MCF 10A (cell line): ENCODE results near the gene FOXR1. TPM values are rescaled to one million over a fixed set of nuclear protein-coding genes. Genes with fewer than 3 reads are reported as not detected.
A peak's percentile ranks its signal among the peaks of the same experiment; 100 is the strongest.

Experiments used
- BruUV-seq: library from RNA; stranded (reverse); fragments of 400-500 nt; replicated peaks from 2 replicates; lab custom pipeline; 2021; lab: Mats Ljungman, UMichigan
- CTCF ChIA-PET: fragments of 300-600 bp; sonication (Branson Sonifier 250); formaldehyde crosslinking; extraction: SDS; loops from one replicate; lab custom pipeline; 2021; ENCODE audit warnings: antibody characterized with exemption, inconsistent platforms; lab: Yijun Ruan, JAX
- POLR2A ChIA-PET: fragments of 300-600, 350-650 bp; sonication (Branson Sonifier 250); formaldehyde crosslinking; extraction: SDS; loops from one replicate; lab custom pipeline; 2020; ENCODE audit warnings: antibody characterized with exemption, inconsistent platforms; lab: Yijun Ruan, JAX
- DNase-seq: peaks from one replicate; pipeline ENCODE4 v3.0.0-alpha.2; 2018; ENCODE audit not compliant: unreplicated experiment
- H3K27ac Mint-ChIP-seq: one replicate; pipeline ENCODE4 v1.8.0; 2022; ENCODE audit warnings: mild to moderate bottlenecking, low read depth, mixed read lengths; ENCODE audit not compliant: unreplicated experiment
- H3K27me3 Mint-ChIP-seq: one replicate; pipeline ENCODE4 v1.8.0; 2022; ENCODE audit warnings: mixed read lengths; ENCODE audit not compliant: insufficient read depth, unreplicated experiment
- H3K36me3 Mint-ChIP-seq: one replicate; pipeline ENCODE4 v1.8.0; 2022; ENCODE audit warnings: mild to moderate bottlenecking, moderate library complexity, mixed read lengths; ENCODE audit not compliant: insufficient read depth, unreplicated experiment
- H3K4me1 Mint-ChIP-seq: one replicate; pipeline ENCODE4 v1.8.0; 2022; ENCODE audit warnings: mixed read lengths; ENCODE audit not compliant: insufficient read depth, unreplicated experiment
- H3K4me3 Mint-ChIP-seq: one replicate; pipeline ENCODE4 v1.8.0; 2022; ENCODE audit warnings: mild to moderate bottlenecking, moderate library complexity, mixed read lengths; ENCODE audit not compliant: unreplicated experiment
- H3K9me3 Mint-ChIP-seq: one replicate; pipeline ENCODE4 v1.8.0; 2022; ENCODE audit warnings: mixed read lengths; ENCODE audit not compliant: unreplicated experiment
- intact Hi-C: fragments of 100-400 bp; cut with micrococcal nuclease; formaldehyde crosslinking; loops from 2 replicates; pipeline ENCODE4 v1.14.1; 2022
- total RNA-seq: library from RNA; stranded (reverse); gene quantifications from 2 replicates; pipeline ENCODE4 v1.2.3, GENCODE V29; 2022
- TF ChIP-seq, protein P1 (sequence below): fragments of 200-600 bp; IDR thresholded peaks from one replicate; pipeline ENCODE4 v1.8.0; 2022; ENCODE audit warnings: antibody characterized with exemption, mild to moderate bottlenecking; ENCODE audit not compliant: unreplicated experiment

The FOXR1 gene
- total RNA-seq, 1 experiment from 2014 or later, result not detected

DNA sequence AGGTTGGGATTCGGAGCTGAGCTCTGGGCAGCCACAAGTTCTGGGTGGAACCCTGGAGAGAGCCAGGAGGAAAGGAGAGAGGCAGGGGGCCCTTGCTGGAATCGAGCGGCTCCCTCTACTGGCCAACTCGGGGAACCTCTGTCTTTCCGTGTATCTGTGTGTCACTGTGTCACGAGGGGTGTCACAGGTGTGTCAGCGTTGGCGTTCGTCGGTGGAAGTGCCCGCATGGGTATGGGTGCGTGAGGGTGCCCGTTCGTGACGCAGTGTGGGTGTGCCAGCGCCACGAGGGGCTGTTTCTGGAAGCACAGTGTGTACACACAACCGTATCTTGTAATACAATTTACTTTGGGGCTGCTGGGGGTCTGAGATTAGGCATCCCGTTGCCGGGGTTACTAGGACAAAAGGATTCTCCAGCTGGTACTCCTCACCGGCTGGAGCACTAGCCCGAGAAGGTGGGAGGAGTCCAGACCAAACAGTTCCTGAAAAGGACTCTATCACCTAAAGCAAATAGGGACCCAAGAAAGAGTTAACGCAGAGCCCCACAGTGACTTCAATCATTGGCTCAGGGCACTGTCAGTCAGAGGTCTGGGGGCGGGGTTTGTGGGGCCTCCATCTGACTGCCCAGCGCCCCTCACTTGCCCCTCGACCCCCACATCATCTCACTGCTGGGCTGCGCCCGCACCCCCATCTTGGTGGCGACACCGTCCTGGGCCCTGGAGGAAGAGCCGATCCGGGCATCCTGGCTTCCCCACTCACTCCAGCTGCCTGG lies 43.3 kb upstream of the FOXR1 start:
- Mint-ChIP-seq H3K4me3 (peak overlapping the region; percentile 84), H3K36me3 (peaks cover 4% of the 10 kb centered on the region), H3K27ac (peak overlapping the region; percentile 84), H3K9me3 (no peaks in the 10 kb centered on the region), H3K4me1 (peaks cover 31% of the 10 kb centered on the region), H3K27me3 (no peaks in the 10 kb centered on the region)
- POLR2A ChIA-PET, result interaction anchor here (0.6 to 1.7 kb wide), 15 partner anchors 18 to 1604 kb away, joined by 3 to 8 read pairs (median 3); partner anchors contain the start of gene UPK2
- TF ChIP-seq, protein P1, sequence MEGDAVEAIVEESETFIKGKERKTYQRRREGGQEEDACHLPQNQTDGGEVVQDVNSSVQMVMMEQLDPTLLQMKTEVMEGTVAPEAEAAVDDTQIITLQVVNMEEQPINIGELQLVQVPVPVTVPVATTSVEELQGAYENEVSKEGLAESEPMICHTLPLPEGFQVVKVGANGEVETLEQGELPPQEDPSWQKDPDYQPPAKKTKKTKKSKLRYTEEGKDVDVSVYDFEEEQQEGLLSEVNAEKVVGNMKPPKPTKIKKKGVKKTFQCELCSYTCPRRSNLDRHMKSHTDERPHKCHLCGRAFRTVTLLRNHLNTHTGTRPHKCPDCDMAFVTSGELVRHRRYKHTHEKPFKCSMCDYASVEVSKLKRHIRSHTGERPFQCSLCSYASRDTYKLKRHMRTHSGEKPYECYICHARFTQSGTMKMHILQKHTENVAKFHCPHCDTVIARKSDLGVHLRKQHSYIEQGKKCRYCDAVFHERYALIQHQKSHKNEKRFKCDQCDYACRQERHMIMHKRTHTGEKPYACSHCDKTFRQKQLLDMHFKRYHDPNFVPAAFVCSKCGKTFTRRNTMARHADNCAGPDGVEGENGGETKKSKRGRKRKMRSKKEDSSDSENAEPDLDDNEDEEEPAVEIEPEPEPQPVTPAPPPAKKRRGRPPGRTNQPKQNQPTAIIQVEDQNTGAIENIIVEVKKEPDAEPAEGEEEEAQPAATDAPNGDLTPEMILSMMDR, result peak; percentile 77
- peak; percentile 95 for DNase-seq
- intact Hi-C loops, result loop anchor here (1.0 to 2.0 kb wide), 4 partner anchors 21 to 238 kb away; partner anchors contain the start of gene UPK2
- CTCF ChIA-PET, result interaction anchor here (0.5 to 5.8 kb wide), 22 partner anchors 18 to 1271 kb away, joined by 3 to 43 read pairs (median 3); partner anchors contain the start of gene CXCR5
- no TSS peak for BruUV-seq

DNA sequence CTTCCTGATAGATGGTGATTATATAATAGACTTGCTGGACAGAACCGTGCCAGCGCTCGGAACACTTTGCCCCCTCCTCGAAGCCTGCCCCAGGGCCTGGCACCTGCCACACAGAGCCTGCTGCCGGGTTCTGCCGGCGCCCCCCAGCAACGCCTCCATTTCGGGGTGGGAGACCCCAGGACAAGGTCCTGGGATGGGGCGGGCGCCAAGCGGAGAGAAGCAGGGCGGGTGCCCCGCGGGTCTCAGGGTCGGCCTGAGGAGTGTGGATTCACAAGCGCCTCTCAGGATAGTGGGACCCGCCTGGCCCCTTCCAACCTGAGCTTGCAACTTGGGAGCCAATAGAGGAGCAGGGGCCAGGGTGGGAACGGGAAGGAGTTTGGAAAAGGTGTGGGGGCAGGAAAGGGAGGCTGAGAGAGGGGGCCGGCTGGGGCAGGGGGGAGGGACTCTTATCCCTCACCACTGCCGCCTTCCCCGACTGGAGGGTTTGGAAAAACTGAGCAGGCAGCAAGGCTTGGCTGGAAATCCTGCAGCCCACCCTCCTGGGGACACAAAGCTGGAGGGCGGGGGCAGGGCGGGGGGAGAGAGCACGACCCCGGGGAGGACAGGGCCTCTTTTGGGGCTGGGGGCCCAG lies 42.6 kb upstream of the FOXR1 start:
- Mint-ChIP-seq H3K4me1 (peaks cover 31% of the 10 kb centered on the region), H3K9me3 (no peaks in the 10 kb centered on the region), H3K36me3 (no peaks in the 10 kb centered on the region), H3K27me3 (no peaks in the 10 kb centered on the region), H3K4me3 (peak overlapping the region; percentile 84), H3K27ac (peak overlapping the region; percentile 84)
- CTCF ChIA-PET, result interaction anchor here (0.6 to 5.8 kb wide), 16 partner anchors 23 to 317 kb away, joined by 3 to 43 read pairs (median 3); partner anchors contain the start of gene DDX6
- BruUV-seq, result no TSS peak
- TF ChIP-seq, protein P1, result no peak
- POLR2A ChIA-PET, result interaction anchor here (0.6 to 2.6 kb wide), 10 partner anchors 28 to 1604 kb away, joined by 3 to 14 read pairs (median 5); partner anchors contain the start of gene UPK2
- DNase-seq, result peak; percentile 61
- intact Hi-C loops, result loop anchor here (1.0 to 2.0 kb wide), 4 partner anchors 22 to 239 kb away; partner anchors contain the start of gene UPK2

DNA sequence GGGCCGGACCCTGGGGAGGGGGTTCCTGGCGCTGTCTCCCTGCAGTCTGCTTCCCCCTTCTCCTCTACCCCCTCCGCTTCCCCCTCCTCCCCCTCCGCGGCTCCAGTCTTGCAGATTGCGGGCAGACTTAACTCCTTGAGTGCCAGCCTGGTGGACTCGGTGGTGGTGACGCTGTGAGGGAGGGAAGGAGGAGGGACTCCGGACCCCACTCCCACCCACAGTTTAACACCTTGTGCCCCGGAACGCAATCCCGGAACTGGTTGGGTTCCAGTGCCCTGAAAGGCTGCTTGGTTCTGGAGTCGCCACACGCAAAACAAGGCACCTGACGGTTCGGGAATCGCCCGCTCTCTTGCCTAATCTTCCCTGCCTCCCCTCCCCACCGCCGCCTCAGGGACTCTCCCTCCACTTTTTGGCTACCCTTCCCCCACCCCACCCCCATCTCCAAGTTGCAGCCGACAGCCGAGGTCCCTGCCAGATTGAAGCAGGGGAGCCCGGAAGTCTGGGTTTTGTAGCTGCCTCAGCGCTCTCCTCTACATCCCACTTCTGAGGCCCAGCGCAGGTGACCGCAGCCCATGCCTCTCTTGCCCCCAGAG lies 42.0 kb upstream of the FOXR1 start:
- H3K4me3 Mint-ChIP-seq, result peak overlapping the region; percentile 84
- DNase-seq, result peak; percentile 87
- TF ChIP-seq, protein P1, result no peak
- POLR2A ChIA-PET, result interaction anchor here (0.8 to 2.6 kb wide), 8 partner anchors 68 to 666 kb away, joined by 3 to 14 read pairs (median 4); partner anchors contain the start of genes RPS25 and TRAPPC4
- CTCF ChIA-PET, result interaction anchor here (0.6 to 5.8 kb wide), 24 partner anchors 10 to 456 kb away, joined by 3 to 43 read pairs (median 4); partner anchors contain the start of genes CENATAC, DDX6 and UPK2
- no peak overlapping the region for H3K27ac Mint-ChIP-seq
- intact Hi-C loops, result loop anchor here (2.0 kb wide), 1 partner anchor 27 kb away; the partner anchor contains the start of gene UPK2
- no peaks in the 10 kb centered on the region for H3K9me3 Mint-ChIP-seq
- H3K4me1 Mint-ChIP-seq, result peaks cover 31% of the 10 kb centered on the region
- no TSS peak for BruUV-seq
- no peaks in the 10 kb centered on the region for H3K36me3 Mint-ChIP-seq
- H3K27me3 Mint-ChIP-seq, result no peaks in the 10 kb centered on the region
